Measurements from ENCODE around the gene VPS25.
"Not testable (repeated sequence)": the region's sequence is repeated elsewhere in the genome, so short reads cannot be mapped to it uniquely, and the experiment has no call there.

Gene VPS25

GRCh38 chr17:42769964-42770363 lies 3.3 kb upstream of the VPS25 start:
- not testable (repeated sequence) for DNase-seq

GRCh38 chr17:42772945-42773289 lies 332 bp upstream of the VPS25 start:
- no peak for DNase-seq

GRCh38 chr17:42774066-42774745 lies 957 bp downstream of the VPS25 start:
- no peak for DNase-seq

- DNase-seq, result no peak
Measured at GRCh38 chr17:42775534-42776098, 2.4 kb downstream of the VPS25 start.

- DNase-seq, result no peak
Measured at GRCh38 chr17:42778570-42778969, 5.3 kb downstream of the VPS25 start.

- no peak for DNase-seq
Measured at GRCh38 chr17:42779304-42779935, 6.2 kb downstream of the VPS25 start.

- peak; percentile 8 for DNase-seq
Measured at GRCh38 chr17:42779936-42780850, 6.9 kb downstream of the VPS25 start, which contains the start of gene WNK4. Gene WNK4, plus strand, starts transcription at chr17:42780610. Its CDS starts 89 bp downstream, at chr17:42780699.

- DNase-seq, result no peak
Measured at GRCh38 chr17:42780851-42781638, 7.8 kb downstream of the VPS25 start.

- no peak for DNase-seq
Measured at GRCh38 chr17:42781639-42782165, 8.5 kb downstream of the VPS25 start.

GRCh38 chr17:42782166-42783061 lies 9.2 kb downstream of the VPS25 start:
- no peak for DNase-seq

- DNase-seq, result no peak
Measured at GRCh38 chr17:42783062-42783790, 10.0 kb downstream of the VPS25 start.

GRCh38 chr17:42783791-42784138 lies 10.5 kb downstream of the VPS25 start:
- DNase-seq, result no peak

- DNase-seq, result no peak
Measured at GRCh38 chr17:42784409-42784808, 11.2 kb downstream of the VPS25 start.

GRCh38 chr17:42784811-42785592 lies 11.8 kb downstream of the VPS25 start:
- DNase-seq, result no peak

GRCh38 chr17:42787266-42787665 lies 14.0 kb downstream of the VPS25 start:
- no peak for DNase-seq

- no peak for DNase-seq
Measured at GRCh38 chr17:42791948-42792347, 18.7 kb downstream of the VPS25 start.

GRCh38 chr17:42792545-42792944 lies 19.3 kb downstream of the VPS25 start:
- DNase-seq, result no peak

- no peak for DNase-seq
Measured at GRCh38 chr17:42795061-42795460, 21.8 kb downstream of the VPS25 start.

- DNase-seq, result no peak
Measured at GRCh38 chr17:42795465-42795864, 22.2 kb downstream of the VPS25 start.

Measured in NCI-H1105 (cell line).